Sigmoid colon (tissue), 7 donors: ENCODE measurements around the gene AP4M1. TPM values are rescaled to one million over a fixed set of nuclear protein-coding genes. Genes with fewer than 3 reads are reported as not detected.

Experiments
- DNase-seq: peaks from one replicate; pipeline ENCODE4 v3.0.0-alpha.2; 2019
- H3K27ac ChIP-seq, 4 donors: fragments of 200-600 bp; sonication (generic); one replicate each; pipeline ENCODE4 v1.5.1; 2016 to 2019; ENCODE audit warnings: mild to moderate bottlenecking in 1 of 4
- H3K27me3 ChIP-seq, 3 donors: fragments of 200-600 bp; sonication (generic); one replicate each; pipeline ENCODE4 v1.5.1; 2019; ENCODE audit warnings: mild to moderate bottlenecking in 1 of 3
- H3K36me3 ChIP-seq, 4 donors: fragments of 200-600 bp; sonication (generic); one replicate each; pipeline ENCODE4 v1.5.1; 2016 to 2019
- H3K4me1 ChIP-seq, 4 donors: fragments of 200-600 bp; sonication (generic); one replicate each; pipeline ENCODE4 v1.5.1; 2017 to 2019
- H3K4me3 ChIP-seq, 4 donors: fragments of 200-600 bp; sonication (generic); one replicate each; pipeline ENCODE4 v1.5.1; 2017 to 2019; ENCODE audit warnings: mild to moderate bottlenecking in 2 of 4, moderate library complexity in 1 of 4
- H3K9me3 ChIP-seq, 4 donors: fragments of 200-600 bp in 3 of 4; sonication (generic) in 3 of 4; one replicate each; pipeline versions ENCODE4 v1.5.1 to v1.6.1; 2013 to 2019
- CTCF ChIP-seq, 4 experiments: fragments of 450-650 bp in 3 of 4; fragments of 200-600 bp in 1 of 4; IDR thresholded peaks; one replicate each; pipeline ENCODE4 v1.5.1; 2016 to 2019; ENCODE audit warnings: antibody characterized with exemption in 4 of 4, mild to moderate bottlenecking in 3 of 4, moderate library complexity in 2 of 4
- EP300 ChIP-seq, 4 donors: sonication (generic); formaldehyde crosslinking; IDR thresholded peaks; one replicate each; pipeline ENCODE4 v1.6.1; 2017; ENCODE audit warnings: antibody characterized with exemption in 4 of 4
- POLR2A ChIP-seq, 2 donors: fragments of 450-650 bp; IDR thresholded peaks; one replicate each; pipeline ENCODE4 v1.6.1; 2016; ENCODE audit warnings: antibody characterized with exemption in 2 of 2, mild to moderate bottlenecking in 2 of 2, moderate library complexity in 2 of 2
- POLR2AphosphoS5 ChIP-seq, 4 donors: sonication (generic); formaldehyde crosslinking; IDR thresholded peaks; one replicate each; pipeline ENCODE4 v1.6.1; 2017; ENCODE audit warnings: antibody characterized with exemption in 4 of 4
- WGBS, 2 donors: extraction: QIAGEN DNeasy Blood & Tissue Kit; methylation state at CpG; one replicate each; pipeline ENCODE4 v1.1.7; 2013; 5-methylcytosine and 5-hydroxymethylcytosine counted together
- intact Hi-C: fragments of 100-400 bp; cut with DNase I; formaldehyde crosslinking; loops from one replicate; pipeline ENCODE4 v1.15.1; 2023
- polyA plus RNA-seq, 3 donors: library from polyadenylated mRNA; stranded (reverse); fragments of 200-250 nt; gene quantifications; one replicate each; pipeline ENCODE4 v1.2.3, GENCODE V29; 2013
- total RNA-seq, 4 donors: library from RNA; depleted of rRNA; stranded (reverse); fragments of >200 nt; gene quantifications; one replicate each; pipeline ENCODE4 v1.1.0, GENCODE V29; 2016
- donor health status: healthy with polysubstance abuse.
- donor health status: Bipolar disorder and iron deficiency.
- donor health status: healthy.

Gene AP4M1
- total and polyA plus RNA-seq, 7 donors, result 14.6 to 26.6 (median 18.1) TPM

GRCh38 chr7:100074841-100075240, 26.6 kb upstream of the AP4M1 start:
- TF ChIP-seq EP300 (IDR thresholded peaks at IDR 0.05) (no peak), POLR2A (IDR thresholded peaks at IDR 0.05) (no peak), CTCF (IDR thresholded peaks at IDR 0.05) (no peak), POLR2AphosphoS5 (IDR thresholded peaks at IDR 0.05) (no peak)
- Histone ChIP-seq H3K9me3 (peaks cover 4 to 22% (median 12%) of the 10 kb centered on the region in 4 donors), H3K27ac (no peak overlapping the region), H3K4me1 (peaks cover 0 to 15% (median 10%) of the 10 kb centered on the region in 4 donors), H3K27me3 (no peaks in the 10 kb centered on the region), H3K4me3 (no peak overlapping the region), H3K36me3 (peaks cover 68 to 99% (median 73%) of the 10 kb centered on the region in 4 donors)
- no peak for DNase-seq
- intact Hi-C loops, result no loop called here
- 97 to 98% methylated on average over 7 of the region's 7 CpGs for whole genome bisulfite sequencing, 2 donors

GRCh38 chr7:100075418-100075817, 26.0 kb upstream of the AP4M1 start:
- no peak overlapping the region for H3K27ac ChIP-seq
- WGBS, 2 donors, result 96 to 98% methylated on average over 6 of the region's 6 CpGs
- H3K4me1 ChIP-seq, result peaks cover 0 to 21% (median 16%) of the 10 kb centered on the region in 4 donors
- DNase-seq, result no peak
- H3K27me3 ChIP-seq, result no peaks in the 10 kb centered on the region
- TF ChIP-seq POLR2AphosphoS5 (IDR thresholded peaks at IDR 0.05), result no peak
- TF ChIP-seq CTCF (IDR thresholded peaks at IDR 0.05), result no peak
- TF ChIP-seq EP300 (IDR thresholded peaks at IDR 0.05), result no peak
- no peak for TF ChIP-seq POLR2A (IDR thresholded peaks at IDR 0.05)
- H3K9me3 ChIP-seq, result peaks cover 4 to 16% (median 12%) of the 10 kb centered on the region in 4 donors
- intact Hi-C loops, result no loop called here
- peaks cover 63 to 93% (median 71%) of the 10 kb centered on the region in 4 donors for H3K36me3 ChIP-seq
- no peak overlapping the region for H3K4me3 ChIP-seq

- WGBS, 2 donors, result 37 to 81% methylated on average over 4 of the region's 4 CpGs
- H3K36me3 ChIP-seq, result peaks cover 45 to 75% (median 54%) of the 10 kb centered on the region in 4 donors
- intact Hi-C loops, result no loop called here
- H3K4me3 ChIP-seq, result no peak overlapping the region
- DNase-seq, result no peak
- no peaks in the 10 kb centered on the region for H3K27me3 ChIP-seq
- peaks cover 0 to 30% (median 26%) of the 10 kb centered on the region in 4 donors for H3K4me1 ChIP-seq
- peaks cover 0 to 3% (median 0%) of the 10 kb centered on the region in 4 donors for H3K9me3 ChIP-seq
- TF ChIP-seq EP300 (IDR thresholded peaks at IDR 0.05) (no peak), CTCF (IDR thresholded peaks at IDR 0.05) (no peak), POLR2A (IDR thresholded peaks at IDR 0.05) (no peak), POLR2AphosphoS5 (IDR thresholded peaks at IDR 0.05) (no peak)
- no peak overlapping the region for H3K27ac ChIP-seq
These were observed 24.2 kb upstream of the AP4M1 start for GRCh38 chr7:100077205-100077604.

GRCh38 chr7:100079024-100079560, 22.4 kb upstream of the AP4M1 start:
- Histone ChIP-seq H3K4me1 (peaks cover 0 to 37% (median 33%) of the 10 kb centered on the region in 4 donors), H3K27ac (peak overlapping the region in 1 of 4 donors; percentile 32), H3K4me3 (no peak overlapping the region), H3K36me3 (peaks cover 26 to 56% (median 36%) of the 10 kb centered on the region in 4 donors), H3K27me3 (no peaks in the 10 kb centered on the region), H3K9me3 (no peaks in the 10 kb centered on the region)
- intact Hi-C loops, result no loop called here
- DNase-seq, result no peak
- 23 to 66% methylated on average over 7 of the region's 7 CpGs for WGBS, 2 donors
- TF ChIP-seq EP300 (IDR thresholded peaks at IDR 0.05), result no peak

- H3K4me3 ChIP-seq, result peak overlapping the region; percentile 85 to 96 (median 89)
- H3K9me3 ChIP-seq, result no peaks in the 10 kb centered on the region
- peak overlapping the region; percentile 88 to 89 (median 89) for H3K27ac ChIP-seq
- TF ChIP-seq CTCF (IDR thresholded peaks at IDR 0.05) (no peak), EP300 (IDR thresholded peaks at IDR 0.05) (no peak), POLR2AphosphoS5 (IDR thresholded peaks at IDR 0.05) (no peak), POLR2A (IDR thresholded peaks at IDR 0.05) (no peak)
- intact Hi-C loops, result loop anchor here (1.0 to 10.0 kb wide), 5 partner anchors 14 to 166 kb away; partner anchors contain the start of genes TRIM4, ZKSCAN1 and ZSCAN21
- no peak for DNase-seq
- H3K27me3 ChIP-seq, result no peaks in the 10 kb centered on the region
- peaks cover 0 to 49% (median 42%) of the 10 kb centered on the region in 4 donors for H3K4me1 ChIP-seq
- peaks cover 9 to 37% (median 18%) of the 10 kb centered on the region in 4 donors for H3K36me3 ChIP-seq
- 1% methylated on average over 34 of the region's 34 CpGs for WGBS, 2 donors
These were observed 20.4 kb upstream of the AP4M1 start for GRCh38 chr7:100080907-100081534.
